ENCODE data around the gene MLANA.

MLANA gene

GRCh38 chr9:5858833-5859232 lies 31.9 kb upstream of the MLANA start:
- ATAC-seq (ENCODE audit: low read depth), result no peak
- Histone ChIP-seq H3K36me3 (ENCODE audit: low read depth) (no peaks in the 10 kb centered on the region), H3K4me3 (ENCODE audit: severe bottlenecking) (no peak overlapping the region), H3K9me3 (ENCODE audit: severe bottlenecking) (no peaks in the 10 kb centered on the region), H3K27ac (ENCODE audit: poor library complexity, severe bottlenecking) (no peak overlapping the region), H3K27me3 (ENCODE audit: insufficient read depth, poor library complexity, severe bottlenecking) (no peaks in the 10 kb centered on the region), H3K4me1 (ENCODE audit: insufficient read depth, poor library complexity, severe bottlenecking) (no peaks in the 10 kb centered on the region)
- no peak for DNase-seq (ENCODE audit: low spot score)
- TF ChIP-seq, protein P1, sequence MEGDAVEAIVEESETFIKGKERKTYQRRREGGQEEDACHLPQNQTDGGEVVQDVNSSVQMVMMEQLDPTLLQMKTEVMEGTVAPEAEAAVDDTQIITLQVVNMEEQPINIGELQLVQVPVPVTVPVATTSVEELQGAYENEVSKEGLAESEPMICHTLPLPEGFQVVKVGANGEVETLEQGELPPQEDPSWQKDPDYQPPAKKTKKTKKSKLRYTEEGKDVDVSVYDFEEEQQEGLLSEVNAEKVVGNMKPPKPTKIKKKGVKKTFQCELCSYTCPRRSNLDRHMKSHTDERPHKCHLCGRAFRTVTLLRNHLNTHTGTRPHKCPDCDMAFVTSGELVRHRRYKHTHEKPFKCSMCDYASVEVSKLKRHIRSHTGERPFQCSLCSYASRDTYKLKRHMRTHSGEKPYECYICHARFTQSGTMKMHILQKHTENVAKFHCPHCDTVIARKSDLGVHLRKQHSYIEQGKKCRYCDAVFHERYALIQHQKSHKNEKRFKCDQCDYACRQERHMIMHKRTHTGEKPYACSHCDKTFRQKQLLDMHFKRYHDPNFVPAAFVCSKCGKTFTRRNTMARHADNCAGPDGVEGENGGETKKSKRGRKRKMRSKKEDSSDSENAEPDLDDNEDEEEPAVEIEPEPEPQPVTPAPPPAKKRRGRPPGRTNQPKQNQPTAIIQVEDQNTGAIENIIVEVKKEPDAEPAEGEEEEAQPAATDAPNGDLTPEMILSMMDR (IDR thresholded peaks at IDR 0.05; ENCODE audit: poor library complexity, severe bottlenecking), result no peak

DNA sequence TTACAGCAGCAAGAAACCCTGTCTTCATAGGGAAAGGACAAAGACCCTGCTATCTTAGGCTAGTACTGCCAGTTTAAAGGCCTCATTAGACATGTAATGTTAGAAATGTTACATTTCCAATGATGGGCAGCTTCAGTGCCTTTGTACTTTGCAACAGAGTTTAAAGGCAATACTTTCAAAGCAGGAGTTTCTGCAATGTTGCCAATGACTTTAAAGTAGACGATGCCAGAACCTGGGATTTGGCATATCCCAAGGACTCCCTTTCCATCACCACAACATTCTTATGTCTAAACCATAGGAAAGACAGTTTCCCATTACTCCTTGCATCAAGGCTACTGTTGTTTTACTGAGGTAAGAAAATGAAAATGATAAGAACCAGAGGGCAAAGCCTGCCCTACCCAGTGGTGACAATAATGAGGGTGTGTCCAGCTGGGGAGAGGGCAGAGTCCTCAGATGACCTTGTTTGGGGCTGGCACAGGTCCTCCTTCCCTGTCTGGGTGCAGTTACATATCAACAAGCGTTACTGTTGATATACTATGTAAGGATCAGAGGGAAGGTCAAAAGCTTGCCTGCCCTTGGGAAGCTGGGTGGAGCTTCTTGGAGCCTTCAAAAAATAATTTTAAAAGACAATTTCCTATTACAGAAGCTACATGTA lies 27.5 kb upstream of the MLANA start:
- TF ChIP-seq, protein P1 (IDR thresholded peaks at IDR 0.05; ENCODE audit: poor library complexity, severe bottlenecking), result no peak
- Histone ChIP-seq H3K4me3 (ENCODE audit: severe bottlenecking) (no peak overlapping the region), H3K27ac (ENCODE audit: poor library complexity, severe bottlenecking) (no peak overlapping the region), H3K36me3 (ENCODE audit: low read depth) (no peaks in the 10 kb centered on the region), H3K4me1 (ENCODE audit: insufficient read depth, poor library complexity, severe bottlenecking) (no peaks in the 10 kb centered on the region), H3K9me3 (ENCODE audit: severe bottlenecking) (no peaks in the 10 kb centered on the region), H3K27me3 (ENCODE audit: insufficient read depth, poor library complexity, severe bottlenecking) (no peaks in the 10 kb centered on the region)
- ATAC-seq (ENCODE audit: low read depth) (no peak), DNase-seq (ENCODE audit: low spot score) (no peak)

DNA sequence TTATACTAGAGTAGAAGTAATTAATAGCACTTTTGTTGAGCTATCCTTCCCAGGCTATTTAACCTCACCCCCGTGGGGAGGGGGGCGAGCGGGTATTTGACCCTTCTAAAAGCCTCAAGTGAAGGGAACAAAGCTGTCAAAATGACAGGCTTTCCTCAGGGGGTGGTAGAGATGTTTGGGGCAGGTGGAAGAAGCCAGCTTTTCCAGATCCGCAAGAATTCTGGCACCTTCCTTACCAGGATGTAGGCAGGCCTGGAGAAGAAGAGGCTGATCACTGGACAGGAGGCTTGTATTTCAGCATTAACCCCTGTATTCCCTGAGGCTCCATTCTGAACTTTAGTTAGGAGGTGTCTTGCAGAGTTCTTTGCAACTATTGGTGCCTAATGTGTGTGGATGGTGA lies 26.2 kb upstream of the MLANA start:
- H3K27ac ChIP-seq (ENCODE audit: poor library complexity, severe bottlenecking), result no peak overlapping the region
- H3K9me3 ChIP-seq (ENCODE audit: severe bottlenecking), result no peaks in the 10 kb centered on the region
- H3K36me3 ChIP-seq (ENCODE audit: low read depth), result no peaks in the 10 kb centered on the region
- H3K4me3 ChIP-seq (ENCODE audit: severe bottlenecking), result no peak overlapping the region
- H3K4me1 ChIP-seq (ENCODE audit: insufficient read depth, poor library complexity, severe bottlenecking), result no peaks in the 10 kb centered on the region
- ATAC-seq (ENCODE audit: low read depth), result no peak
- no peaks in the 10 kb centered on the region for H3K27me3 ChIP-seq (ENCODE audit: insufficient read depth, poor library complexity, severe bottlenecking)
- TF ChIP-seq, protein P1 (IDR thresholded peaks at IDR 0.05; ENCODE audit: poor library complexity, severe bottlenecking), result no peak
- DNase-seq (ENCODE audit: low spot score), result no peak

- Histone ChIP-seq H3K4me1 (ENCODE audit: insufficient read depth, poor library complexity, severe bottlenecking) (no peaks in the 10 kb centered on the region), H3K9me3 (ENCODE audit: severe bottlenecking) (no peaks in the 10 kb centered on the region), H3K4me3 (ENCODE audit: severe bottlenecking) (no peak overlapping the region), H3K36me3 (ENCODE audit: low read depth) (no peaks in the 10 kb centered on the region), H3K27me3 (ENCODE audit: insufficient read depth, poor library complexity, severe bottlenecking) (no peaks in the 10 kb centered on the region), H3K27ac (ENCODE audit: poor library complexity, severe bottlenecking) (no peak overlapping the region)
- ATAC-seq (ENCODE audit: low read depth), result no peak
- no peak for DNase-seq (ENCODE audit: low spot score)
- TF ChIP-seq, protein P1 (IDR thresholded peaks at IDR 0.05; ENCODE audit: poor library complexity, severe bottlenecking), result no peak
Observed at GRCh38 chr9:5866272-5866671, 24.4 kb upstream of the MLANA start.

DNA sequence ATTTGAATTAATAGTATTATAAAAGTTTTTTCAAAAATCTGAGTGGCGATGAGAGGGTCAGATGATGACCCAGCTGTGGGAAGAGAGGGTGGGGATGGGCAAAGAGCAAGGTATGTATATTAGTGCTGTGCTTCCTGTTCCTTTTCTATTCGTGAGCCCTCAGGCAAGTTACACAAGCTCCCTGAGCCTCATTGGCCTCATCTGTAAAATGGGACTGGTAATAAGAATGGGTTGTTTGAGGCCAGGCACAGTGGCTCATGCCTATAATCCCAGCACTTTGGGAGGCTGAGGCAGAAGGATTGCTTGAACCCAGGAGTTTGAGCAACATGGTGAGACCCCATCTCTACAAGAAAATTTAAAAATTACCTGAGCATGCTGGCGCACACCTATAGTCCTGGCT lies 24.0 kb upstream of the MLANA start:
- Histone ChIP-seq H3K27me3 (ENCODE audit: insufficient read depth, poor library complexity, severe bottlenecking) (no peaks in the 10 kb centered on the region), H3K27ac (ENCODE audit: poor library complexity, severe bottlenecking) (no peak overlapping the region), H3K36me3 (ENCODE audit: low read depth) (no peaks in the 10 kb centered on the region), H3K9me3 (ENCODE audit: severe bottlenecking) (no peaks in the 10 kb centered on the region), H3K4me1 (ENCODE audit: insufficient read depth, poor library complexity, severe bottlenecking) (no peaks in the 10 kb centered on the region), H3K4me3 (ENCODE audit: severe bottlenecking) (no peak overlapping the region)
- TF ChIP-seq, protein P1 (IDR thresholded peaks at IDR 0.05; ENCODE audit: poor library complexity, severe bottlenecking), result no peak
- ATAC-seq (ENCODE audit: low read depth) (no peak), DNase-seq (ENCODE audit: low spot score) (no peak)

All from RWPE2 (cell line).